ENCODE measurements around the gene IPPK.

IPPK gene

GRCh38 chr9:92709240-92709639 lies 39.3 kb upstream of the IPPK start:
- Histone ChIP-seq H2AFZ (ENCODE audit: low read length) (no peak overlapping the region), H3K9me3 (replicated peaks in 1 of 2; ENCODE audit: control insufficient read depth in 2 of 2, insufficient read depth in 1 of 2, low read depth in 1 of 2, low read length in 2 of 2) (no peaks in the 10 kb centered on the region), H3K9ac (ENCODE audit: low read depth, low read length, poor library complexity) (no peak overlapping the region), H2BK15ac (ENCODE audit: low read length) (no peak overlapping the region), H3K27me3 (ENCODE audit: control insufficient read depth in 3 of 3, insufficient read depth in 3 of 3, low read depth in 1 of 3, low read length in 3 of 3) (no peaks in the 10 kb centered on the region), H3K18ac (ENCODE audit: low read length) (no peak overlapping the region), H3K4me3 (ENCODE audit: low read length in 2 of 2) (no peak overlapping the region), H3K23ac (ENCODE audit: low read depth, low read length, poor library complexity) (no peak overlapping the region), H3K27ac (replicated peaks; ENCODE audit: low read length) (no peak overlapping the region), H3K4me1 (ENCODE audit: control insufficient read depth in 2 of 2, insufficient read depth in 1 of 2, low read depth in 1 of 2, low read length in 2 of 2) (no peaks in the 10 kb centered on the region), H3K36me3 (replicated peaks in 1 of 2; ENCODE audit: control insufficient read depth in 2 of 2, insufficient read depth in 2 of 2, low read length in 2 of 2) (peaks cover 19 to 54% of the 10 kb centered on the region in 2 donors), H2BK5ac (ENCODE audit: low read length) (no peak overlapping the region), H2BK120ac (ENCODE audit: low read depth, low read length) (no peak overlapping the region), H2BK12ac (ENCODE audit: low read length) (no peak overlapping the region), H3K4me2 (ENCODE audit: insufficient read depth, low read length, poor library complexity, severe bottlenecking) (no peak overlapping the region), H3K4ac (ENCODE audit: low read length) (no peak overlapping the region), H4K91ac (ENCODE audit: low read depth, low read length, poor library complexity) (no peak overlapping the region), H3K79me1 (ENCODE audit: low read depth, low read length) (no peaks in the 10 kb centered on the region), H3K14ac (ENCODE audit: low read length) (no peak overlapping the region), H4K8ac (ENCODE audit: low read depth, low read length) (no peak overlapping the region), H2AK5ac (ENCODE audit: low read depth, low read length) (no peak overlapping the region)
- no peak for DNase-seq (ENCODE audit: low spot score)

DNA sequence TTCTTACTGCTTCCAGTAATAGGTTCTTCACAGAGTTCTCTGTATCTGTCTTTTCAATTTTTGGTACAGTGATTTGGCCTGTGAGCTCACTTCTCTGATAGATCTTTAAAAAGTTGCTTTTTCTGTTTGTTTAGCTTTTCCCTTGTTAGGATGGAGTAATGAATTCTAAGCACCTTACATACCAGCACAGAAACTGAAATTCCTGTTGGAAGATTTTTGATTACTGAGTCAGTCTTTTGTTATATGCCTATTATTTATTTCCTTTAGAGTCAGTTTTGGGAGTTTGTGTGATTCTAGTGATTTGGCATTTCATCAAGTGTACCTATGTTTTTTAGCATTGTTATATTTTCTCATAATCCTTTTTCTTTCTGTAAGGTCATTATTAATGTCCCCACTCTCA lies 37.6 kb upstream of the IPPK start:
- H2BK12ac ChIP-seq (ENCODE audit: low read length): no peak overlapping the region

GRCh38 chr9:92706218-92706940 lies 36.4 kb upstream of the IPPK start:
- no CpG with 5 or more reads among the region's 3 CpGs for WGBS, 2 donors (ENCODE audit: extremely low coverage in 2 of 2, insufficient read length in 2 of 2, insufficient replicate concordance in 1 of 2)
- no peak overlapping the region for H3K18ac ChIP-seq (ENCODE audit: low read length)
- H2BK5ac ChIP-seq (ENCODE audit: low read length): no peak overlapping the region
- H2AK5ac ChIP-seq (ENCODE audit: low read depth, low read length): no peak overlapping the region
- H3K36me3 ChIP-seq (replicated peaks in 1 of 2; ENCODE audit: control insufficient read depth in 2 of 2, insufficient read depth in 2 of 2, low read length in 2 of 2): peaks cover 8 to 28% of the 10 kb centered on the region in 2 donors
- no peak overlapping the region for H4K8ac ChIP-seq (ENCODE audit: low read depth, low read length)
- no peaks in the 10 kb centered on the region for H3K27me3 ChIP-seq (ENCODE audit: control insufficient read depth in 3 of 3, insufficient read depth in 3 of 3, low read depth in 1 of 3, low read length in 3 of 3)
- no peak overlapping the region for H2AFZ ChIP-seq (ENCODE audit: low read length)
- H3K9ac ChIP-seq (ENCODE audit: low read depth, low read length, poor library complexity): no peak overlapping the region
- no peak overlapping the region for H2BK120ac ChIP-seq (ENCODE audit: low read depth, low read length)
- H3K4me1 ChIP-seq (ENCODE audit: control insufficient read depth in 2 of 2, insufficient read depth in 1 of 2, low read depth in 1 of 2, low read length in 2 of 2): no peaks in the 10 kb centered on the region
- no peak overlapping the region for H3K23ac ChIP-seq (ENCODE audit: low read depth, low read length, poor library complexity)
- no peak overlapping the region for H3K4me2 ChIP-seq (ENCODE audit: insufficient read depth, low read length, poor library complexity, severe bottlenecking)
- no peak for DNase-seq (ENCODE audit: low spot score)
- no peak overlapping the region for H4K91ac ChIP-seq (ENCODE audit: low read depth, low read length, poor library complexity)
- no peak overlapping the region for H3K14ac ChIP-seq (ENCODE audit: low read length)
- no peak overlapping the region for H3K4me3 ChIP-seq (ENCODE audit: low read length in 2 of 2)
- no peak overlapping the region for H2BK15ac ChIP-seq (ENCODE audit: low read length)
- no peak overlapping the region for H3K4ac ChIP-seq (ENCODE audit: low read length)
- H3K27ac ChIP-seq (replicated peaks; ENCODE audit: low read length): no peak overlapping the region
- H3K9me3 ChIP-seq (replicated peaks in 1 of 2; ENCODE audit: control insufficient read depth in 2 of 2, insufficient read depth in 1 of 2, low read depth in 1 of 2, low read length in 2 of 2): no peaks in the 10 kb centered on the region
- H2BK12ac ChIP-seq (ENCODE audit: low read length): no peak overlapping the region
- no peaks in the 10 kb centered on the region for H3K79me1 ChIP-seq (ENCODE audit: low read depth, low read length)

More for the DNA sequence above, 37.6 kb upstream of the IPPK start:
- DNase-seq (ENCODE audit: low spot score): no peak
- H2AFZ ChIP-seq (ENCODE audit: low read length): no peak overlapping the region
- H3K4me1 ChIP-seq (ENCODE audit: control insufficient read depth in 2 of 2, insufficient read depth in 1 of 2, low read depth in 1 of 2, low read length in 2 of 2): no peaks in the 10 kb centered on the region
- no peak overlapping the region for H2BK15ac ChIP-seq (ENCODE audit: low read length)
- no peak overlapping the region for H2BK120ac ChIP-seq (ENCODE audit: low read depth, low read length)
- no peaks in the 10 kb centered on the region for H3K27me3 ChIP-seq (ENCODE audit: control insufficient read depth in 3 of 3, insufficient read depth in 3 of 3, low read depth in 1 of 3, low read length in 3 of 3)
- no peak overlapping the region for H2AK5ac ChIP-seq (ENCODE audit: low read depth, low read length)
- no peak overlapping the region for H3K4ac ChIP-seq (ENCODE audit: low read length)
- no peak overlapping the region for H3K4me2 ChIP-seq (ENCODE audit: insufficient read depth, low read length, poor library complexity, severe bottlenecking)
- H3K9ac ChIP-seq (ENCODE audit: low read depth, low read length, poor library complexity): no peak overlapping the region
- H3K23ac ChIP-seq (ENCODE audit: low read depth, low read length, poor library complexity): no peak overlapping the region
- no peak overlapping the region for H3K27ac ChIP-seq (replicated peaks; ENCODE audit: low read length)
- peaks cover 11 to 37% of the 10 kb centered on the region in 2 donors for H3K36me3 ChIP-seq (replicated peaks in 1 of 2; ENCODE audit: control insufficient read depth in 2 of 2, insufficient read depth in 2 of 2, low read length in 2 of 2)
- no peak overlapping the region for H4K91ac ChIP-seq (ENCODE audit: low read depth, low read length, poor library complexity)
- H3K18ac ChIP-seq (ENCODE audit: low read length): no peak overlapping the region
- H2BK5ac ChIP-seq (ENCODE audit: low read length): no peak overlapping the region
- H3K9me3 ChIP-seq (replicated peaks in 1 of 2; ENCODE audit: control insufficient read depth in 2 of 2, insufficient read depth in 1 of 2, low read depth in 1 of 2, low read length in 2 of 2): no peaks in the 10 kb centered on the region
- H3K79me1 ChIP-seq (ENCODE audit: low read depth, low read length): no peaks in the 10 kb centered on the region
- H3K4me3 ChIP-seq (ENCODE audit: low read length in 2 of 2): no peak overlapping the region
- no peak overlapping the region for H4K8ac ChIP-seq (ENCODE audit: low read depth, low read length)
- no peak overlapping the region for H3K14ac ChIP-seq (ENCODE audit: low read length)

- Histone ChIP-seq H2BK5ac (ENCODE audit: low read length) (no peak overlapping the region), H2AK5ac (ENCODE audit: low read depth, low read length) (no peak overlapping the region), H3K14ac (ENCODE audit: low read length) (no peak overlapping the region), H4K91ac (ENCODE audit: low read depth, low read length, poor library complexity) (no peak overlapping the region), H3K9ac (ENCODE audit: low read depth, low read length, poor library complexity) (no peak overlapping the region), H3K9me3 (replicated peaks in 1 of 2; ENCODE audit: control insufficient read depth in 2 of 2, insufficient read depth in 1 of 2, low read depth in 1 of 2, low read length in 2 of 2) (no peaks in the 10 kb centered on the region), H3K23ac (ENCODE audit: low read depth, low read length, poor library complexity) (no peak overlapping the region), H2BK12ac (ENCODE audit: low read length) (no peak overlapping the region), H3K4me2 (ENCODE audit: insufficient read depth, low read length, poor library complexity, severe bottlenecking) (no peak overlapping the region), H3K27ac (replicated peaks; ENCODE audit: low read length) (no peak overlapping the region), H3K4me3 (ENCODE audit: low read length in 2 of 2) (no peak overlapping the region), H2AFZ (ENCODE audit: low read length) (no peak overlapping the region), H3K4ac (ENCODE audit: low read length) (no peak overlapping the region), H3K18ac (ENCODE audit: low read length) (no peak overlapping the region), H3K36me3 (replicated peaks in 1 of 2; ENCODE audit: control insufficient read depth in 2 of 2, insufficient read depth in 2 of 2, low read length in 2 of 2) (peaks cover 3 to 9% of the 10 kb centered on the region in 2 donors), H2BK120ac (ENCODE audit: low read depth, low read length) (no peak overlapping the region), H3K27me3 (ENCODE audit: control insufficient read depth in 3 of 3, insufficient read depth in 3 of 3, low read depth in 1 of 3, low read length in 3 of 3) (no peaks in the 10 kb centered on the region), H2BK15ac (ENCODE audit: low read length) (no peak overlapping the region), H4K8ac (ENCODE audit: low read depth, low read length) (no peak overlapping the region), H3K79me1 (ENCODE audit: low read depth, low read length) (no peaks in the 10 kb centered on the region), H3K4me1 (ENCODE audit: control insufficient read depth in 2 of 2, insufficient read depth in 1 of 2, low read depth in 1 of 2, low read length in 2 of 2) (no peaks in the 10 kb centered on the region)
- WGBS, 2 donors (ENCODE audit: extremely low coverage in 2 of 2, insufficient read length in 2 of 2, insufficient replicate concordance in 1 of 2): no CpG with 5 or more reads among the region's 2 CpGs
- no peak for DNase-seq (ENCODE audit: low spot score)
Measured at GRCh38 chr9:92704528-92704927, 34.6 kb upstream of the IPPK start.

All from neuronal stem cell (in vitro differentiated cells).